ENCODE measurements around the gene C1orf159.

C1orf159 gene

GRCh38 chr1:1083416-1084371 is 32.2 kb downstream of the C1orf159 start:
- DNase-seq (ENCODE audit: low read depth), result no peak
- TF ChIP-seq, protein P1, sequence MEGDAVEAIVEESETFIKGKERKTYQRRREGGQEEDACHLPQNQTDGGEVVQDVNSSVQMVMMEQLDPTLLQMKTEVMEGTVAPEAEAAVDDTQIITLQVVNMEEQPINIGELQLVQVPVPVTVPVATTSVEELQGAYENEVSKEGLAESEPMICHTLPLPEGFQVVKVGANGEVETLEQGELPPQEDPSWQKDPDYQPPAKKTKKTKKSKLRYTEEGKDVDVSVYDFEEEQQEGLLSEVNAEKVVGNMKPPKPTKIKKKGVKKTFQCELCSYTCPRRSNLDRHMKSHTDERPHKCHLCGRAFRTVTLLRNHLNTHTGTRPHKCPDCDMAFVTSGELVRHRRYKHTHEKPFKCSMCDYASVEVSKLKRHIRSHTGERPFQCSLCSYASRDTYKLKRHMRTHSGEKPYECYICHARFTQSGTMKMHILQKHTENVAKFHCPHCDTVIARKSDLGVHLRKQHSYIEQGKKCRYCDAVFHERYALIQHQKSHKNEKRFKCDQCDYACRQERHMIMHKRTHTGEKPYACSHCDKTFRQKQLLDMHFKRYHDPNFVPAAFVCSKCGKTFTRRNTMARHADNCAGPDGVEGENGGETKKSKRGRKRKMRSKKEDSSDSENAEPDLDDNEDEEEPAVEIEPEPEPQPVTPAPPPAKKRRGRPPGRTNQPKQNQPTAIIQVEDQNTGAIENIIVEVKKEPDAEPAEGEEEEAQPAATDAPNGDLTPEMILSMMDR (IDR thresholded peaks at IDR 0.05; ENCODE audit: low read depth, low read length), result no peak
- TF ChIP-seq MAX (IDR thresholded peaks at IDR 0.05; ENCODE audit: low read depth, low read length) (no peak), POLR2A (IDR thresholded peaks at IDR 0.05; ENCODE audit: extremely low read depth, insufficient read length) (no peak), MYC (IDR thresholded peaks at IDR 0.05; ENCODE audit: low read depth, low read length) (no peak)
- H3K4me3 ChIP-seq (ENCODE audit: low read depth, low read length), result no peak overlapping the region

- no peak for TF ChIP-seq MYC (IDR thresholded peaks at IDR 0.05; ENCODE audit: low read depth, low read length)
- no peak for TF ChIP-seq MAX (IDR thresholded peaks at IDR 0.05; ENCODE audit: low read depth, low read length)
- TF ChIP-seq, protein P1 (IDR thresholded peaks at IDR 0.05; ENCODE audit: low read depth, low read length), result no peak
- no peak for TF ChIP-seq POLR2A (IDR thresholded peaks at IDR 0.05; ENCODE audit: extremely low read depth, insufficient read length)
- no peak for DNase-seq (ENCODE audit: low read depth)
- H3K4me3 ChIP-seq (ENCODE audit: low read depth, low read length), result no peak overlapping the region
These were observed 33.0 kb downstream of the C1orf159 start for GRCh38 chr1:1082776-1083415.

DNA sequence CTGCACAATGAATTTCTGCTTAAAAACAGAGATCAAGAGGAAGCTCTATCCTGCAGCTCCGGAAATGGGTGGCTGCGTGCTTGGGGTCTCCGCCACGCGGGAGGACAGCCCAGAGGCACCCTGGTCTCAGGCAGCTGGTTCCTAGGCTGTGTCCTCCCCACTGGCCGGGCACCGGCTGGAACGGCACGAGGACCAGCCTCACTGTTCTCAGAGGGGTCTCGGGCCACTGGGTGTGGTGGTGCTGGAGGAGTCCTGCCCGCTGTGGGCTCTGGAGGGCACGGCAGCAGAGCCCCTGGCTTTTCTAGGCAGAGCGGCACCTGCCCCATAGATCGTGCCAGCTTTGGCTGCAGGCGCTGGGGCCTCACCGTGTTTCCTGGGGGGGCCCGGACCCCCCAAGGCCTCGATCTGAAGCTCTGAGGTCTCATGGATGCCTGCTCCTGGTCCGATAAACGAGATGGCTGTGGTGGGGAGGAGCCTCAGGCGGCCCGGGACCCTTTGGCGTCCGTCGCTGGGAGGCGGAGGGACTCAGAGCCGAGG is 33.6 kb downstream of the C1orf159 start:
- TF ChIP-seq MYC (IDR thresholded peaks at IDR 0.05; ENCODE audit: low read depth, low read length), result no peak
- no peak for TF ChIP-seq POLR2A (IDR thresholded peaks at IDR 0.05; ENCODE audit: extremely low read depth, insufficient read length)
- TF ChIP-seq, protein P1 (IDR thresholded peaks at IDR 0.05; ENCODE audit: low read depth, low read length), result no peak
- TF ChIP-seq MAX (IDR thresholded peaks at IDR 0.05; ENCODE audit: low read depth, low read length), result no peak

DNA sequence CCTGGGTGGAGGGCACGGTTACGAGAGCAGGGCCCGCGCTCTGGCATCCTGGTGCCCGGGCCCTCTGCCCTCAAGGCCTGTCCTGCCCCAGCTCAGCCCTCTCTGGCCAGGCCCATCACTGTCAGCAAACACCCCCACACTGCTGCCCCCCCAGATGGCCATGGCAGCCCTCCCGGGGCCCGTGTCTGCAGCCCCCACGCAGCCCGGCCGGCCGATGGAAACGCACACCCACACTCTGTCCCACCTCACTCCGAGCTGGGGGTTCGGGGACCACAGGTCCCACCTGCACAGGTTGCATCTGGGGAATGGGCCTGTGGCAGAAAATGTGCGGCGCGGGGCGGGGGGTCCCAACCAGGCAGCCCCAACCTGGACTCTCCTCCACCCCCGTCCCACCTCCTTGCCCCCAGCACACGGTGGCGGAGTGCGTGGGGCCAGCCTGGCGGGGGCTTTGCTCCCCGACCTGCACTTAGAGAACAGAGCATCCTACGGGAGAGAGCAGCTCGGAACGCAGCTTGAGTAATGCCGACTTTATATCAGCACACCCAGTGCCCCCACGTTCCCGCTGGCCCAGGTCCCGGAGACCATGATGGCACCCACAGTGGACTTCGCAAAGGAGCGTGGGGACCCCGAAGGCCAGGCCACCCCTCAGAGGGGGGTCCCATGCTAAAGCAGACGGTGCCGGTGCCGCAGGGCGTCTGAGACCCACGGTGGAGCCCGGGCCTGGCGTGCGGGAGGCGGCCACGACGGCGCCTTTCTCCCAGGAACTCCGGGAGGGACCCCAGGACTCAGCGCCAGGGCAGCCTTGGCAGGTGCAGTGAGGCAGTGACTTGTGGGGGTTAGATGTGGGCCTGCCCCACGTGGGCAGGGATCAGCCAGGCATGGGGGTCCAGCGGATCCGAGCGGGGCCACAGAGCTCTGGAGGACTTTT is 34.3 kb downstream of the C1orf159 start:
- TF ChIP-seq POLR2A (IDR thresholded peaks at IDR 0.05; ENCODE audit: extremely low read depth, insufficient read length), result no peak
- TF ChIP-seq MAX (IDR thresholded peaks at IDR 0.05; ENCODE audit: low read depth, low read length), result no peak
- TF ChIP-seq, protein P1 (IDR thresholded peaks at IDR 0.05; ENCODE audit: low read depth, low read length), result no peak
- no peak for TF ChIP-seq MYC (IDR thresholded peaks at IDR 0.05; ENCODE audit: low read depth, low read length)
- no peak overlapping the region for H3K4me3 ChIP-seq (ENCODE audit: low read depth, low read length)
- DNase-seq (ENCODE audit: low read depth), result no peak

More for the DNA sequence above, 33.6 kb downstream of the C1orf159 start:
- DNase-seq (ENCODE audit: low read depth), result no peak
- H3K4me3 ChIP-seq (ENCODE audit: low read depth, low read length), result no peak overlapping the region

DNA sequence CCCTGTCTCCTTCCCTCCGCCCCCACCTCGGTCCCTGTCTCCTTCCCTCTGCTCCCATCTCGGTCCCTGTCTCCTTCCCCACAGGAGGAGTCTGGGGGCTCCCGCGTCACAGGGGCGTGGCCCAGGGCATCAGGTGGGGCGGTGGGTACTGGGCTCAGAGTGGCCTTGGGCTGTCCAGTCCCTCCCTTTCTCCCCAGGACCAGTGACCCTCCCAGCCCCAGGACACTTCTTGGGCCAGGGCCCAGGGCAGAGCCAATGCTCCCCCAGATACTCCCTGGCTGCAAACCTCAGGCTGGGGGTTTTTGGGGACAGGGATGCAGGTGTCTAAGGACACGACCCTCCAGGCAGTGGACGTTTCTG is 35.0 kb downstream of the C1orf159 start:
- DNase-seq (ENCODE audit: low read depth), result no peak
- TF ChIP-seq MYC (IDR thresholded peaks at IDR 0.05; ENCODE audit: low read depth, low read length), result no peak
- no peak for TF ChIP-seq POLR2A (IDR thresholded peaks at IDR 0.05; ENCODE audit: extremely low read depth, insufficient read length)
- TF ChIP-seq, protein P1 (IDR thresholded peaks at IDR 0.05; ENCODE audit: low read depth, low read length), result no peak
- no peak for TF ChIP-seq MAX (IDR thresholded peaks at IDR 0.05; ENCODE audit: low read depth, low read length)
- no peak overlapping the region for H3K4me3 ChIP-seq (ENCODE audit: low read depth, low read length)
